ENCODE data around the gene IL37.
A peak's percentile ranks its signal among the peaks of the same experiment; 100 is the strongest.
"Not testable (repeated sequence)": the region's sequence is repeated elsewhere in the genome, so short reads cannot be mapped to it uniquely, and the experiment has no call there.

IL37 gene

GRCh38 chr2:112923237-112923966, 12.4 kb downstream of the IL37 start:
- no peak for DNase-seq (ENCODE audit: low read depth in 3 of 3)

GRCh38 chr2:112923967-112924338, 13.0 kb downstream of the IL37 start:
- no peak for DNase-seq (ENCODE audit: low read depth in 3 of 3)

- no peak for DNase-seq (ENCODE audit: low read depth in 3 of 3)
Observed at GRCh38 chr2:112924360-112924759, 13.4 kb downstream of the IL37 start.

GRCh38 chr2:112924821-112925220, 13.9 kb downstream of the IL37 start:
- DNase-seq (ENCODE audit: low read depth in 3 of 3) = no peak

GRCh38 chr2:112926707-112927106, 15.7 kb downstream of the IL37 start:
- DNase-seq (ENCODE audit: low read depth in 3 of 3) = no peak

- DNase-seq (ENCODE audit: low read depth in 3 of 3) = no peak
Observed at GRCh38 chr2:112927745-112928144, 16.8 kb downstream of the IL37 start.

- DNase-seq (ENCODE audit: low read depth in 3 of 3) = no peak
Observed at GRCh38 chr2:112933261-112933660, 22.3 kb downstream of the IL37 start.

GRCh38 chr2:112934117-112934516, 23.2 kb downstream of the IL37 start:
- not testable (repeated sequence) for DNase-seq (ENCODE audit: low read depth in 3 of 3)

GRCh38 chr2:112936927-112937232, 25.9 kb downstream of the IL37 start:
- no peak for DNase-seq (ENCODE audit: low read depth in 3 of 3)

GRCh38 chr2:112938904-112939303, 27.9 kb downstream of the IL37 start:
- no peak for DNase-seq (ENCODE audit: low read depth in 3 of 3)

GRCh38 chr2:112939425-112939824, 28.5 kb downstream of the IL37 start:
- DNase-seq (ENCODE audit: low read depth in 3 of 3) = no peak

- no peak for DNase-seq (ENCODE audit: low read depth in 3 of 3)
Observed at GRCh38 chr2:112940859-112941625, 30.1 kb downstream of the IL37 start.

GRCh38 chr2:112941753-112942653, 31.0 kb downstream of the IL37 start:
- peak in 2 of 3 experiments; percentile 9 to 25 for DNase-seq (ENCODE audit: low read depth in 3 of 3)

GRCh38 chr2:112942654-112943002, 31.7 kb downstream of the IL37 start:
- no peak for DNase-seq (ENCODE audit: low read depth in 3 of 3)

- DNase-seq (ENCODE audit: low read depth in 3 of 3) = no peak
Observed at GRCh38 chr2:112944971-112945370, 34.0 kb downstream of the IL37 start.

GRCh38 chr2:112946086-112946485, 35.1 kb downstream of the IL37 start:
- no peak for DNase-seq (ENCODE audit: low read depth in 3 of 3)

- no peak for DNase-seq (ENCODE audit: low read depth in 3 of 3)
Observed at GRCh38 chr2:112947374-112947773, 36.4 kb downstream of the IL37 start.

GRCh38 chr2:112949456-112949855, 38.5 kb downstream of the IL37 start:
- DNase-seq (ENCODE audit: low read depth in 3 of 3) = no peak

- DNase-seq (ENCODE audit: low read depth in 3 of 3) = no peak
Observed at GRCh38 chr2:112954364-112954763, 43.4 kb downstream of the IL37 start.

GRCh38 chr2:112957511-112957910, 46.5 kb downstream of the IL37 start:
- no peak for DNase-seq (ENCODE audit: low read depth in 3 of 3)

- peak in 1 of 3 experiments; percentile 2 for DNase-seq (ENCODE audit: low read depth in 3 of 3)
Observed at GRCh38 chr2:112958428-112959108, 47.6 kb downstream of the IL37 start.

Measured in stimulated activated CD4-positive, alpha-beta T cell treated with anti-CD3 and anti-CD28 coated beads, TNF-alpha, amount 100 ng/mL, for 4 hours (primary cell).